Measurements from ENCODE around the gene GPRIN3.

DNA sequence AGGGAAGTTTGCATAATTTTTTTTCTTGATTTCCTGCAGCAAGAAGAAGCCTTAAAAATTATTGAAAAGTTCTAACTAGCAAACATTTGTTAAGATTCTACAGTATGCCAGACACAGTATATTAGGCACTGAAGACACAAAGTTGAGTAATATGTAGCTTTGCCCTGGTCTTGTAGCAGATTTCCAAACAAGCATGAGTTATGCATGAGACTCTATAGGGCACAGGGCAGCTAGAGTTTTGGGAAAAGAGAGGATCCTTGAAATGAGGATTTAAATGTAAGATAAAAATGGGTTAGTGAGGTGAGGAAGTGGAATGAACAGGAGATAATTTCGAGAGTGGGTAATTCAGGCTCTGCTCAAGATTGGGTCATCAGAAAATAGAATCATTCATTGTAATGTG lies 8.6 kb upstream of the GPRIN3 start:
- TF ChIP-seq, protein P1, sequence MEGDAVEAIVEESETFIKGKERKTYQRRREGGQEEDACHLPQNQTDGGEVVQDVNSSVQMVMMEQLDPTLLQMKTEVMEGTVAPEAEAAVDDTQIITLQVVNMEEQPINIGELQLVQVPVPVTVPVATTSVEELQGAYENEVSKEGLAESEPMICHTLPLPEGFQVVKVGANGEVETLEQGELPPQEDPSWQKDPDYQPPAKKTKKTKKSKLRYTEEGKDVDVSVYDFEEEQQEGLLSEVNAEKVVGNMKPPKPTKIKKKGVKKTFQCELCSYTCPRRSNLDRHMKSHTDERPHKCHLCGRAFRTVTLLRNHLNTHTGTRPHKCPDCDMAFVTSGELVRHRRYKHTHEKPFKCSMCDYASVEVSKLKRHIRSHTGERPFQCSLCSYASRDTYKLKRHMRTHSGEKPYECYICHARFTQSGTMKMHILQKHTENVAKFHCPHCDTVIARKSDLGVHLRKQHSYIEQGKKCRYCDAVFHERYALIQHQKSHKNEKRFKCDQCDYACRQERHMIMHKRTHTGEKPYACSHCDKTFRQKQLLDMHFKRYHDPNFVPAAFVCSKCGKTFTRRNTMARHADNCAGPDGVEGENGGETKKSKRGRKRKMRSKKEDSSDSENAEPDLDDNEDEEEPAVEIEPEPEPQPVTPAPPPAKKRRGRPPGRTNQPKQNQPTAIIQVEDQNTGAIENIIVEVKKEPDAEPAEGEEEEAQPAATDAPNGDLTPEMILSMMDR (optimal IDR thresholded peaks at IDR 0.05 in 1 of 3, IDR thresholded peaks at IDR 0.05 in 1 of 3, conservative IDR thresholded peaks at IDR 0.05 in 1 of 3; ENCODE audit: extremely low read depth in 1 of 3, insufficient read depth in 2 of 3, low read length in 3 of 3): no peak
- no peak for TF ChIP-seq EZH2 (IDR thresholded peaks at IDR 0.05; ENCODE audit: low read length)

Data from keratinocyte (primary cell).